Measurements from ENCODE around the gene SP3. TPM values are rescaled to one million over a fixed set of nuclear protein-coding genes. Genes with fewer than 3 reads are reported as not detected.

The SP3 gene
- total and polyA plus RNA-seq, 2 donors (not counting 1 experiment from before 2014, with no cell fraction given) = 64.1 to 124 TPM

- no peak overlapping the region for H3K27ac ChIP-seq (ENCODE audit: insufficient read depth, low read length)
- peaks cover 8% of the 10 kb centered on the region for H3K27me3 ChIP-seq (ENCODE audit: control insufficient read depth, insufficient read depth, low read length)
- H4K20me1 ChIP-seq (ENCODE audit: control insufficient read depth, extremely low read depth, insufficient read depth, low read length) = no peaks in the 10 kb centered on the region
- no peak overlapping the region for H3K9ac ChIP-seq (ENCODE audit: insufficient read depth, low read length)
- no peaks in the 10 kb centered on the region for H3K9me3 ChIP-seq (ENCODE audit: control insufficient read depth, insufficient read depth, low read depth, low read length)
- no peak overlapping the region for H3K4me2 ChIP-seq (ENCODE audit: extremely low read depth, insufficient read depth, low read length)
- H3K4me3 ChIP-seq (replicated peaks in 1 of 4; ENCODE audit: control extremely low read depth in 1 of 4, insufficient read depth in 1 of 4, low read depth in 3 of 4, low read length in 4 of 4) = no peak overlapping the region
- DNase-seq (ENCODE audit: low read depth in 2 of 2) = peak; percentile 29 to 68
- H3K4me1 ChIP-seq (ENCODE audit: control insufficient read depth, extremely low read depth, insufficient read depth, low read length) = peaks cover 2% of the 10 kb centered on the region
- H3K36me3 ChIP-seq (ENCODE audit: control insufficient read depth, insufficient read depth, low read length) = no peaks in the 10 kb centered on the region
- no peak overlapping the region for H2AFZ ChIP-seq (ENCODE audit: low read length)
- no peaks in the 10 kb centered on the region for H3K79me2 ChIP-seq (ENCODE audit: control insufficient read depth, insufficient read depth, low read length)
- TF ChIP-seq EZH2 (IDR thresholded peaks at IDR 0.05; ENCODE audit: low read length, missing control alignments) (no peak), CTCF (conservative IDR thresholded peaks at IDR 0.05 in 1 of 2, IDR thresholded peaks at IDR 0.05 in 1 of 2; ENCODE audit: low read depth in 1 of 2, low read length in 2 of 2) (no peak)
Observed at GRCh38 chr2:173997753-173998152, 32.6 kb upstream of the SP3 start.

- Histone ChIP-seq H3K4me2 (ENCODE audit: extremely low read depth, insufficient read depth, low read length) (no peak overlapping the region), H3K27me3 (ENCODE audit: control insufficient read depth, insufficient read depth, low read length) (peaks cover 8% of the 10 kb centered on the region), H3K27ac (ENCODE audit: insufficient read depth, low read length) (no peak overlapping the region), H2AFZ (ENCODE audit: low read length) (no peak overlapping the region), H3K4me1 (ENCODE audit: control insufficient read depth, extremely low read depth, insufficient read depth, low read length) (peaks cover 2% of the 10 kb centered on the region), H3K79me2 (ENCODE audit: control insufficient read depth, insufficient read depth, low read length) (no peaks in the 10 kb centered on the region), H4K20me1 (ENCODE audit: control insufficient read depth, extremely low read depth, insufficient read depth, low read length) (no peaks in the 10 kb centered on the region), H3K9ac (ENCODE audit: insufficient read depth, low read length) (no peak overlapping the region), H3K9me3 (ENCODE audit: control insufficient read depth, insufficient read depth, low read depth, low read length) (no peaks in the 10 kb centered on the region), H3K36me3 (ENCODE audit: control insufficient read depth, insufficient read depth, low read length) (no peaks in the 10 kb centered on the region), H3K4me3 (replicated peaks in 1 of 4; ENCODE audit: control extremely low read depth in 1 of 4, insufficient read depth in 1 of 4, low read depth in 3 of 4, low read length in 4 of 4) (no peak overlapping the region)
- DNase-seq (ENCODE audit: low read depth in 2 of 2) = peak; percentile 36 to 82
- TF ChIP-seq EZH2 (IDR thresholded peaks at IDR 0.05; ENCODE audit: low read length, missing control alignments) = no peak
- TF ChIP-seq CTCF (conservative IDR thresholded peaks at IDR 0.05 in 1 of 2, IDR thresholded peaks at IDR 0.05 in 1 of 2; ENCODE audit: low read depth in 1 of 2, low read length in 2 of 2) = no peak
Observed at GRCh38 chr2:173997269-173997668, 32.1 kb upstream of the SP3 start.

GRCh38 chr2:173996766-173997165 lies 31.6 kb upstream of the SP3 start:
- Histone ChIP-seq H3K4me2 (ENCODE audit: extremely low read depth, insufficient read depth, low read length) (no peak overlapping the region), H3K9me3 (ENCODE audit: control insufficient read depth, insufficient read depth, low read depth, low read length) (no peaks in the 10 kb centered on the region), H3K27ac (ENCODE audit: insufficient read depth, low read length) (no peak overlapping the region), H4K20me1 (ENCODE audit: control insufficient read depth, extremely low read depth, insufficient read depth, low read length) (no peaks in the 10 kb centered on the region), H3K4me1 (ENCODE audit: control insufficient read depth, extremely low read depth, insufficient read depth, low read length) (peaks cover 2% of the 10 kb centered on the region), H3K79me2 (ENCODE audit: control insufficient read depth, insufficient read depth, low read length) (no peaks in the 10 kb centered on the region), H2AFZ (ENCODE audit: low read length) (no peak overlapping the region), H3K4me3 (replicated peaks in 1 of 4; ENCODE audit: control extremely low read depth in 1 of 4, insufficient read depth in 1 of 4, low read depth in 3 of 4, low read length in 4 of 4) (no peak overlapping the region), H3K9ac (ENCODE audit: insufficient read depth, low read length) (no peak overlapping the region), H3K27me3 (ENCODE audit: control insufficient read depth, insufficient read depth, low read length) (peaks cover 8% of the 10 kb centered on the region), H3K36me3 (ENCODE audit: control insufficient read depth, insufficient read depth, low read length) (no peaks in the 10 kb centered on the region)
- TF ChIP-seq EZH2 (IDR thresholded peaks at IDR 0.05; ENCODE audit: low read length, missing control alignments) (no peak), CTCF (conservative IDR thresholded peaks at IDR 0.05 in 1 of 2, IDR thresholded peaks at IDR 0.05 in 1 of 2; ENCODE audit: low read depth in 1 of 2, low read length in 2 of 2) (no peak)
- DNase-seq (ENCODE audit: low read depth in 2 of 2) = no peak

All from fibroblast of lung (primary cell).